ENCODE results near the gene GRAMD1B. TPM values are rescaled to one million over a fixed set of nuclear protein-coding genes. Genes with fewer than 3 reads are reported as not detected.

GRAMD1B gene
- total RNA-seq, 5 donors from 2014 or later (not counting 1 experiment from before 2014, with no cell fraction given) = 8.6 to 15.6 (median 10.5) TPM

- Mint-ChIP-seq H3K4me1 (no peaks in the 10 kb centered on the region), H3K27me3 (no peaks in the 10 kb centered on the region), H3K9me3 (no peaks in the 10 kb centered on the region), H3K27ac (no peak overlapping the region), H3K4me3 (no peak overlapping the region), H3K36me3 (peaks cover 34% of the 10 kb centered on the region)
- Histone ChIP-seq H3K4me3 (ENCODE audit: control insufficient read depth in 1 of 2, extremely low read depth in 1 of 2, low read length in 1 of 2) (no peak overlapping the region), H3K4me1 (ENCODE audit: control insufficient read depth in 1 of 2, extremely low read depth in 1 of 2, insufficient read depth in 2 of 2, low read length in 2 of 2) (no peaks in the 10 kb centered on the region), H3K36me3 (ENCODE audit: control insufficient read depth in 2 of 2, extremely low read depth in 1 of 2, insufficient read depth in 1 of 2, low read length in 1 of 2) (peaks cover 7 to 20% of the 10 kb centered on the region in 2 donors), H3K27me3 (replicated peaks in 1 of 2; ENCODE audit: control insufficient read depth in 2 of 2, extremely low read depth in 1 of 2, insufficient read depth in 2 of 2, low read length in 1 of 2) (no peaks in the 10 kb centered on the region), H3K27ac (ENCODE audit: low read length) (no peak overlapping the region), H3K9me3 (no peaks in the 10 kb centered on the region)
- ChIA-PET CTCF (no interaction called here), POLR2A (no interaction called here)
- WGBS (ENCODE audit: insufficient coverage) = no CpG with 5 or more reads among the region's 4 CpGs
- no peak for DNase-seq
- ATAC-seq (replicated peaks in 1 of 4) = no peak
These were observed 164.9 kb downstream of the GRAMD1B start for GRCh38 chr11:123594921-123595320.

GRCh38 chr11:123597859-123598258 is 167.8 kb downstream of the GRAMD1B start:
- Histone ChIP-seq H3K4me3 (ENCODE audit: control insufficient read depth in 1 of 2, extremely low read depth in 1 of 2, low read length in 1 of 2) (no peak overlapping the region), H3K27me3 (replicated peaks in 1 of 2; ENCODE audit: control insufficient read depth in 2 of 2, extremely low read depth in 1 of 2, insufficient read depth in 2 of 2, low read length in 1 of 2) (no peaks in the 10 kb centered on the region), H3K36me3 (ENCODE audit: control insufficient read depth in 2 of 2, extremely low read depth in 1 of 2, insufficient read depth in 1 of 2, low read length in 1 of 2) (peaks cover 16 to 23% of the 10 kb centered on the region in 2 donors), H3K4me1 (ENCODE audit: control insufficient read depth in 1 of 2, extremely low read depth in 1 of 2, insufficient read depth in 2 of 2, low read length in 2 of 2) (no peaks in the 10 kb centered on the region), H3K27ac (ENCODE audit: low read length) (no peak overlapping the region), H3K9me3 (no peaks in the 10 kb centered on the region)
- WGBS (ENCODE audit: insufficient coverage) = 100% methylated on average over 2 of the region's 2 CpGs
- Mint-ChIP-seq H3K4me3 (no peak overlapping the region), H3K27me3 (no peaks in the 10 kb centered on the region), H3K36me3 (peaks cover 44% of the 10 kb centered on the region), H3K9me3 (no peaks in the 10 kb centered on the region), H3K27ac (no peak overlapping the region), H3K4me1 (no peaks in the 10 kb centered on the region)
- ATAC-seq (replicated peaks in 1 of 4) (no peak), DNase-seq (no peak)
- CTCF ChIA-PET = no interaction called here
- POLR2A ChIA-PET = no interaction called here

- H3K36me3 Mint-ChIP-seq = peaks cover 39% of the 10 kb centered on the region
- H3K4me1 Mint-ChIP-seq = no peaks in the 10 kb centered on the region
- no peak for DNase-seq
- Histone ChIP-seq H3K27me3 (replicated peaks in 1 of 2; ENCODE audit: control insufficient read depth in 2 of 2, extremely low read depth in 1 of 2, insufficient read depth in 2 of 2, low read length in 1 of 2) (no peaks in the 10 kb centered on the region), H3K9me3 (no peaks in the 10 kb centered on the region), H3K4me3 (ENCODE audit: control insufficient read depth in 1 of 2, extremely low read depth in 1 of 2, low read length in 1 of 2) (no peak overlapping the region), H3K4me1 (ENCODE audit: control insufficient read depth in 1 of 2, extremely low read depth in 1 of 2, insufficient read depth in 2 of 2, low read length in 2 of 2) (no peaks in the 10 kb centered on the region), H3K27ac (ENCODE audit: low read length) (no peak overlapping the region), H3K36me3 (ENCODE audit: control insufficient read depth in 2 of 2, extremely low read depth in 1 of 2, insufficient read depth in 1 of 2, low read length in 1 of 2) (peaks cover 15 to 23% of the 10 kb centered on the region in 2 donors)
- no peak overlapping the region for H3K4me3 Mint-ChIP-seq
- H3K27me3 Mint-ChIP-seq = no peaks in the 10 kb centered on the region
- POLR2A ChIA-PET = no interaction called here
- no CpG with 5 or more reads among the region's 4 CpGs for WGBS (ENCODE audit: insufficient coverage)
- CTCF ChIA-PET = interaction anchor here in 1 of 2 donors (0.8 kb wide), 1 partner anchor 20 kb away, joined by 3 read pairs; no protein-coding TSS in a partner anchor
- H3K9me3 Mint-ChIP-seq = no peaks in the 10 kb centered on the region
- ATAC-seq (replicated peaks in 1 of 4) = no peak
- no peak overlapping the region for H3K27ac Mint-ChIP-seq
These were observed 171.1 kb downstream of the GRAMD1B start for GRCh38 chr11:123601136-123601535.

GRCh38 chr11:123601743-123602142 is 171.7 kb downstream of the GRAMD1B start:
- H3K4me1 Mint-ChIP-seq = no peaks in the 10 kb centered on the region
- 80% methylated on average over 2 of the region's 4 CpGs for WGBS (ENCODE audit: insufficient coverage)
- Histone ChIP-seq H3K4me1 (ENCODE audit: control insufficient read depth in 1 of 2, extremely low read depth in 1 of 2, insufficient read depth in 2 of 2, low read length in 2 of 2) (no peaks in the 10 kb centered on the region), H3K4me3 (ENCODE audit: control insufficient read depth in 1 of 2, extremely low read depth in 1 of 2, low read length in 1 of 2) (no peak overlapping the region), H3K36me3 (ENCODE audit: control insufficient read depth in 2 of 2, extremely low read depth in 1 of 2, insufficient read depth in 1 of 2, low read length in 1 of 2) (peaks cover 21 to 26% of the 10 kb centered on the region in 2 donors), H3K27me3 (replicated peaks in 1 of 2; ENCODE audit: control insufficient read depth in 2 of 2, extremely low read depth in 1 of 2, insufficient read depth in 2 of 2, low read length in 1 of 2) (no peaks in the 10 kb centered on the region), H3K9me3 (no peaks in the 10 kb centered on the region), H3K27ac (ENCODE audit: low read length) (no peak overlapping the region)
- H3K36me3 Mint-ChIP-seq = peaks cover 39% of the 10 kb centered on the region
- no peaks in the 10 kb centered on the region for H3K9me3 Mint-ChIP-seq
- H3K27me3 Mint-ChIP-seq = no peaks in the 10 kb centered on the region
- no peak for ATAC-seq (replicated peaks in 1 of 4)
- H3K4me3 Mint-ChIP-seq = no peak overlapping the region
- CTCF ChIA-PET = no interaction called here
- no peak overlapping the region for H3K27ac Mint-ChIP-seq
- POLR2A ChIA-PET = interaction anchor here in 1 of 2 donors (0.6 kb wide), 1 partner anchor 10 kb away, joined by 3 read pairs; no protein-coding TSS in a partner anchor
- no peak for DNase-seq

GRCh38 chr11:123603666-123604065 is 173.6 kb downstream of the GRAMD1B start:
- WGBS (ENCODE audit: insufficient coverage) = 83% methylated on average over 4 of the region's 4 CpGs
- ChIA-PET POLR2A (no interaction called here), CTCF (no interaction called here)
- Mint-ChIP-seq H3K4me3 (no peak overlapping the region), H3K4me1 (no peaks in the 10 kb centered on the region), H3K36me3 (peaks cover 43% of the 10 kb centered on the region), H3K27ac (no peak overlapping the region), H3K27me3 (no peaks in the 10 kb centered on the region), H3K9me3 (no peaks in the 10 kb centered on the region)
- no peaks in the 10 kb centered on the region for H3K4me1 ChIP-seq (ENCODE audit: control insufficient read depth in 1 of 2, extremely low read depth in 1 of 2, insufficient read depth in 2 of 2, low read length in 2 of 2)
- DNase-seq (no peak), ATAC-seq (replicated peaks in 1 of 4) (no peak)
- peaks cover 15 to 31% of the 10 kb centered on the region in 2 donors for H3K36me3 ChIP-seq (ENCODE audit: control insufficient read depth in 2 of 2, extremely low read depth in 1 of 2, insufficient read depth in 1 of 2, low read length in 1 of 2)
- H3K27ac ChIP-seq (ENCODE audit: low read length) = no peak overlapping the region
- H3K4me3 ChIP-seq (ENCODE audit: control insufficient read depth in 1 of 2, extremely low read depth in 1 of 2, low read length in 1 of 2) = no peak overlapping the region
- H3K27me3 ChIP-seq (replicated peaks in 1 of 2; ENCODE audit: control insufficient read depth in 2 of 2, extremely low read depth in 1 of 2, insufficient read depth in 2 of 2, low read length in 1 of 2) = no peaks in the 10 kb centered on the region
- no peaks in the 10 kb centered on the region for H3K9me3 ChIP-seq

- Mint-ChIP-seq H3K4me3 (no peak overlapping the region), H3K36me3 (peaks cover 45% of the 10 kb centered on the region), H3K27me3 (no peaks in the 10 kb centered on the region), H3K4me1 (no peaks in the 10 kb centered on the region), H3K9me3 (no peaks in the 10 kb centered on the region), H3K27ac (no peak overlapping the region)
- no peak overlapping the region for H3K4me3 ChIP-seq (ENCODE audit: control insufficient read depth in 1 of 2, extremely low read depth in 1 of 2, low read length in 1 of 2)
- H3K27ac ChIP-seq (ENCODE audit: low read length) = no peak overlapping the region
- no peak for DNase-seq
- ChIA-PET POLR2A (no interaction called here), CTCF (no interaction called here)
- no peak for ATAC-seq (replicated peaks in 1 of 4)
- no peaks in the 10 kb centered on the region for H3K4me1 ChIP-seq (ENCODE audit: control insufficient read depth in 1 of 2, extremely low read depth in 1 of 2, insufficient read depth in 2 of 2, low read length in 2 of 2)
- WGBS (ENCODE audit: insufficient coverage) = no CpG with 5 or more reads among the region's 1 CpG
- no peaks in the 10 kb centered on the region for H3K27me3 ChIP-seq (replicated peaks in 1 of 2; ENCODE audit: control insufficient read depth in 2 of 2, extremely low read depth in 1 of 2, insufficient read depth in 2 of 2, low read length in 1 of 2)
- H3K9me3 ChIP-seq = no peaks in the 10 kb centered on the region
- peaks cover 18 to 33% of the 10 kb centered on the region in 2 donors for H3K36me3 ChIP-seq (ENCODE audit: control insufficient read depth in 2 of 2, extremely low read depth in 1 of 2, insufficient read depth in 1 of 2, low read length in 1 of 2)
These were observed 177.7 kb downstream of the GRAMD1B start for GRCh38 chr11:123607781-123608180.

GRCh38 chr11:123608371-123608770 is 178.3 kb downstream of the GRAMD1B start:
- ChIA-PET POLR2A (no interaction called here), CTCF (interaction anchor here in 1 of 2 donors (1.0 kb wide), 1 partner anchor 32 kb away, joined by 3 read pairs; no protein-coding TSS in a partner anchor)
- no peak overlapping the region for H3K4me3 Mint-ChIP-seq
- H3K27me3 ChIP-seq (replicated peaks in 1 of 2; ENCODE audit: control insufficient read depth in 2 of 2, extremely low read depth in 1 of 2, insufficient read depth in 2 of 2, low read length in 1 of 2) = no peaks in the 10 kb centered on the region
- no peak overlapping the region for H3K4me3 ChIP-seq (ENCODE audit: control insufficient read depth in 1 of 2, extremely low read depth in 1 of 2, low read length in 1 of 2)
- DNase-seq (no peak), ATAC-seq (replicated peaks in 1 of 4) (no peak)
- H3K4me1 ChIP-seq (ENCODE audit: control insufficient read depth in 1 of 2, extremely low read depth in 1 of 2, insufficient read depth in 2 of 2, low read length in 2 of 2) = no peaks in the 10 kb centered on the region
- no peaks in the 10 kb centered on the region for H3K27me3 Mint-ChIP-seq
- H3K27ac Mint-ChIP-seq = no peak overlapping the region
- no peak overlapping the region for H3K27ac ChIP-seq (ENCODE audit: low read length)
- WGBS (ENCODE audit: insufficient coverage) = 99% methylated on average over 8 of the region's 9 CpGs
- H3K4me1 Mint-ChIP-seq = no peaks in the 10 kb centered on the region
- no peaks in the 10 kb centered on the region for H3K9me3 Mint-ChIP-seq
- H3K9me3 ChIP-seq = no peaks in the 10 kb centered on the region
- peaks cover 46% of the 10 kb centered on the region for H3K36me3 Mint-ChIP-seq
- H3K36me3 ChIP-seq (ENCODE audit: control insufficient read depth in 2 of 2, extremely low read depth in 1 of 2, insufficient read depth in 1 of 2, low read length in 1 of 2) = peaks cover 13 to 39% of the 10 kb centered on the region in 2 donors

Data from T-cell (primary cell).